ENCODE data around the gene TP73.

Gene TP73

GRCh38 chr1:3697810-3698209, 45.5 kb downstream of the TP73 start:
- Mint-ChIP-seq H3K27ac (ENCODE audit: low read depth) (no peak overlapping the region), H3K36me3 (ENCODE audit: insufficient read depth) (peaks cover 2% of the 10 kb centered on the region), H3K27me3 (peaks cover 43% of the 10 kb centered on the region), H3K4me3 (no peak overlapping the region), H3K9me3 (no peaks in the 10 kb centered on the region), H3K4me1 (peaks cover 12% of the 10 kb centered on the region)
- ATAC-seq (replicated peaks; ENCODE audit: extremely low read depth, poor library complexity, severe bottlenecking) (no peak), DNase-seq (ENCODE audit: low spot score in 2 of 2) (no peak)

GRCh38 chr1:3698660-3699408, 46.5 kb downstream of the TP73 start:
- Mint-ChIP-seq H3K4me3 (no peak overlapping the region), H3K27ac (ENCODE audit: low read depth) (no peak overlapping the region), H3K9me3 (no peaks in the 10 kb centered on the region), H3K4me1 (peaks cover 12% of the 10 kb centered on the region), H3K27me3 (peaks cover 43% of the 10 kb centered on the region), H3K36me3 (ENCODE audit: insufficient read depth) (peaks cover 2% of the 10 kb centered on the region)
- DNase-seq (ENCODE audit: low spot score in 2 of 2): no peak
- ATAC-seq (replicated peaks; ENCODE audit: extremely low read depth, poor library complexity, severe bottlenecking): no peak

GRCh38 chr1:3699596-3699995, 47.3 kb downstream of the TP73 start:
- Mint-ChIP-seq H3K27ac (ENCODE audit: low read depth) (no peak overlapping the region), H3K4me3 (no peak overlapping the region), H3K9me3 (no peaks in the 10 kb centered on the region), H3K36me3 (ENCODE audit: insufficient read depth) (peaks cover 2% of the 10 kb centered on the region), H3K4me1 (peaks cover 17% of the 10 kb centered on the region), H3K27me3 (peaks cover 43% of the 10 kb centered on the region)
- ATAC-seq (replicated peaks; ENCODE audit: extremely low read depth, poor library complexity, severe bottlenecking) (no peak), DNase-seq (ENCODE audit: low spot score in 2 of 2) (no peak)

DNA sequence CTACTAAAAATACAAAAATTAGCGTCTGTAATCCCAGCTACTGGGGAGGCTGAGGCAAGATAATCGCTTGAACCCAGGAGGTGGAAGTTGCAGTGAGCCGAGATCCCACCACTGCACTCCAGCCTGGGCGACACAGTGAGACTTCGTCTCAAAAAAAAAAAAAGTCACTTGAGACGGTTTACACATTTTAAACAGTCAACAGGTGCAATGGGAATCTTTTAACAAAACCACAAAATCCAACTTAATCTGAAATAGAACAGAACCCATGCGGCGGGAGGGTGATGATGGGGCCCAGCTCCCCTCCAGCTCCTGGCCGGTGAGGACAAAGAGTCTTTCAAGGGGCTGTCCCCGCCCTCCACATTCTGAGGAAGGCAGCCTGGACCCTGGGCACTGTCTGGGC, 48.3 kb downstream of the TP73 start:
- H3K9me3 Mint-ChIP-seq: no peaks in the 10 kb centered on the region
- H3K36me3 Mint-ChIP-seq (ENCODE audit: insufficient read depth): peaks cover 2% of the 10 kb centered on the region
- no peak overlapping the region for H3K27ac Mint-ChIP-seq (ENCODE audit: low read depth)
- ATAC-seq (replicated peaks; ENCODE audit: extremely low read depth, poor library complexity, severe bottlenecking) (no peak), DNase-seq (ENCODE audit: low spot score in 2 of 2) (no peak)
- peaks cover 43% of the 10 kb centered on the region for H3K27me3 Mint-ChIP-seq
- no peak overlapping the region for H3K4me3 Mint-ChIP-seq
- H3K4me1 Mint-ChIP-seq: peaks cover 15% of the 10 kb centered on the region

DNA sequence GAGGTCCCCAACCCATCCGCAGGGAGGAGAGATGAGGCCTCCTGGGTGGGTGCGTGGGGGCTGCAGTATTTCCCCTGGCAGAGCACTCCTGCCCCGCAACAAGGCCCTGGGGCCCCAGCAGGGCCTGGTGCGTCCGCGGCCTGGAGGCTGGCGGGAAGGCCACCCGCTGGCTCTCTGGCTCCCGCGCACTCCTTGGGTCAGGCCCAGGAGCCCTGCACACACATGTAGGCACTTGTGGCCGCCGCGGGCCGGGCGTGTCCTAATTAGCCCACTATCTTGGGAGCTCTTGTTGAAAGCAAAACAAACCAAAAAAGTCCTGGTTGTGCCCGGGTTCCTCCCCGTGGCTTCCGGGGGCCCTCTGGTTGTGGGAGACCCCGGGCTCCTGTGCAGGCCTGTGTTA, 50.2 kb downstream of the TP73 start:
- no peak for ATAC-seq (replicated peaks; ENCODE audit: extremely low read depth, poor library complexity, severe bottlenecking)
- no peak overlapping the region for H3K27ac Mint-ChIP-seq (ENCODE audit: low read depth)
- peaks cover 24% of the 10 kb centered on the region for H3K27me3 Mint-ChIP-seq
- DNase-seq (ENCODE audit: low spot score in 2 of 2): no peak
- H3K36me3 Mint-ChIP-seq (ENCODE audit: insufficient read depth): peaks cover 2% of the 10 kb centered on the region
- H3K4me1 Mint-ChIP-seq: peaks cover 5% of the 10 kb centered on the region
- no peaks in the 10 kb centered on the region for H3K9me3 Mint-ChIP-seq
- H3K4me3 Mint-ChIP-seq: no peak overlapping the region

GRCh38 chr1:3702990-3703728, 50.8 kb downstream of the TP73 start:
- Mint-ChIP-seq H3K27me3 (peaks cover 18% of the 10 kb centered on the region), H3K4me3 (no peak overlapping the region), H3K27ac (ENCODE audit: low read depth) (no peak overlapping the region), H3K9me3 (no peaks in the 10 kb centered on the region), H3K4me1 (peaks cover 5% of the 10 kb centered on the region), H3K36me3 (ENCODE audit: insufficient read depth) (peaks cover 2% of the 10 kb centered on the region)
- DNase-seq (ENCODE audit: low spot score in 2 of 2) (no peak), ATAC-seq (replicated peaks; ENCODE audit: extremely low read depth, poor library complexity, severe bottlenecking) (no peak)

DNA sequence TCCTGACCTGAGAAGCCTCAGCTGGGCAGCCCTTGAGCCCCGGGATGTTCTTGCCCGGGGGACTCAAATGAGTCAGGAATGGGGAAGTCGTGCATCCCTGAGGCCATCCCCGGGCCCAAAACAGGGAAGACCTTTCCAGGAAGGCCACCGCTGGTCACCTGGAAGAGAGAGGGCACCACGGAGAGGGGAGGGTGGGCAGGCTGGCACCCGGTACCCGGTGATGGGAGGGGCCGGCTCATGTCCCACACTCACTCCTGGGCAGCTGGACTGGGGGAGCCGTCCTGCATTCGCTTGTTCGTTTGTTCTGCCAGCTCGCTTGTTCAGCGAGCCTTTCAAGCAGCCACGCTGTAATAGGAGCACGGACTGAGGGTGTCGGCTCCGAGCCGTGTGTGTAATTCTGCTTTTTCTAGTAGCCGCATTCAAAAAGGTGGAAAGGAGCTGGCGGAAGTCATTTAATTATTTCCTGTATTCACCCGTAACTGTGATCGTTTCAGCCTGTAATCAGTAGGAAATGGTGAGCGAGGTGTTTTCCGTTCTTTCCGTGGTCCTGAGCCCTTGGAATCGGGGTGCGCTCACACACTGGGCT, 51.6 kb downstream of the TP73 start:
- Mint-ChIP-seq H3K4me1 (peaks cover 5% of the 10 kb centered on the region), H3K4me3 (peak overlapping the region; percentile 14), H3K9me3 (no peaks in the 10 kb centered on the region), H3K36me3 (ENCODE audit: insufficient read depth) (peaks cover 2% of the 10 kb centered on the region), H3K27ac (ENCODE audit: low read depth) (no peak overlapping the region), H3K27me3 (peaks cover 11% of the 10 kb centered on the region)
- DNase-seq (ENCODE audit: low spot score in 2 of 2) (no peak), ATAC-seq (replicated peaks; ENCODE audit: extremely low read depth, poor library complexity, severe bottlenecking) (no peak)

DNA sequence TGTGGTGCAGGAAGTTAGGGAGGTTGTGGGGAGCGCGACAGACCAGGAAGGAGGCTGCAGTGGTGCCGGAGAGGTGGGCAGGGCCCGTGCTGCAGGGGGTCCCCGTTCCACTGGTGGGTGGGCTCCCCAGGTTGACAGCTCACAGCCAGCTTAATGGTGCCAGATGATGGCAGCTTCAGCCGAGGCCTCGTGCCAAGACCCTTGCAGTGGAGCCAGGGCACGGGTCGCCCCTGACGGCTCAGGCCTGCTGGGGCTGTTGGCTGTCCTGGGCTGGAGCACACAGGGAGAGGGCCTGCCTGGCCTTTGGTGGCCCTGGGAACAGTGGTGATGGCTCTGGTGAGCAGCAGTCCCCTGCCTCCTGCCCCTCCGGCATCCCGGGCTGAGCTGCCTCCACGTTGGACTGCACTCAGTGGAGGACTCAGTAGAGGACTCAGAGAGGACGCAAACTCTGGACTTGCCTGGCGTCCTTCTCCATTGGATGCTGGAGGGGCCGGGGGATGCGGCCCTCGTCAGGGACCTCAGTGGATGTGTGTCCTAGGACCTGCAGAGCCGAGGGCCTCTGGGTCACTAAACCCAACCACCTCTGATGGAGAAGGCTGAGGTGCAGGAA, 53.1 kb downstream of the TP73 start:
- no peak for ATAC-seq (replicated peaks; ENCODE audit: extremely low read depth, poor library complexity, severe bottlenecking)
- no peak overlapping the region for H3K27ac Mint-ChIP-seq (ENCODE audit: low read depth)
- no peak overlapping the region for H3K4me3 Mint-ChIP-seq
- H3K9me3 Mint-ChIP-seq: no peaks in the 10 kb centered on the region
- no peak for DNase-seq (ENCODE audit: low spot score in 2 of 2)
- peaks cover 2% of the 10 kb centered on the region for H3K27me3 Mint-ChIP-seq
- peaks cover 5% of the 10 kb centered on the region for H3K4me1 Mint-ChIP-seq
- peaks cover 2% of the 10 kb centered on the region for H3K36me3 Mint-ChIP-seq (ENCODE audit: insufficient read depth)

- ATAC-seq (replicated peaks; ENCODE audit: extremely low read depth, poor library complexity, severe bottlenecking) (no peak), DNase-seq (ENCODE audit: low spot score in 2 of 2) (no peak)
- H3K4me1 Mint-ChIP-seq: peaks cover 5% of the 10 kb centered on the region
- H3K36me3 Mint-ChIP-seq (ENCODE audit: insufficient read depth): no peaks in the 10 kb centered on the region
- H3K9me3 Mint-ChIP-seq: no peaks in the 10 kb centered on the region
- H3K27ac Mint-ChIP-seq (ENCODE audit: low read depth): no peak overlapping the region
- no peak overlapping the region for H3K4me3 Mint-ChIP-seq
- peaks cover 15% of the 10 kb centered on the region for H3K27me3 Mint-ChIP-seq
Measured at GRCh38 chr1:3706651-3707297, 54.5 kb downstream of the TP73 start.

GRCh38 chr1:3707298-3707938, 55.1 kb downstream of the TP73 start:
- H3K27me3 Mint-ChIP-seq: peaks cover 22% of the 10 kb centered on the region
- no peak for ATAC-seq (replicated peaks; ENCODE audit: extremely low read depth, poor library complexity, severe bottlenecking)

GRCh38 chr1:3707939-3708328, 55.6 kb downstream of the TP73 start:
- Mint-ChIP-seq H3K9me3 (no peaks in the 10 kb centered on the region), H3K27me3 (peaks cover 23% of the 10 kb centered on the region), H3K4me1 (peaks cover 5% of the 10 kb centered on the region), H3K36me3 (ENCODE audit: insufficient read depth) (no peaks in the 10 kb centered on the region), H3K4me3 (no peak overlapping the region), H3K27ac (ENCODE audit: low read depth) (no peak overlapping the region)
- ATAC-seq (replicated peaks; ENCODE audit: extremely low read depth, poor library complexity, severe bottlenecking): no peak
- no peak for DNase-seq (ENCODE audit: low spot score in 2 of 2)

More at GRCh38 chr1:3707298-3707938, 55.1 kb downstream of the TP73 start:
- Mint-ChIP-seq H3K27ac (ENCODE audit: low read depth) (no peak overlapping the region), H3K36me3 (ENCODE audit: insufficient read depth) (no peaks in the 10 kb centered on the region), H3K9me3 (no peaks in the 10 kb centered on the region), H3K4me1 (peaks cover 5% of the 10 kb centered on the region), H3K4me3 (no peak overlapping the region)
- no peak for DNase-seq (ENCODE audit: low spot score in 2 of 2)

GRCh38 chr1:3708791-3709190, 56.5 kb downstream of the TP73 start:
- no peak overlapping the region for H3K27ac Mint-ChIP-seq (ENCODE audit: low read depth)
- H3K27me3 Mint-ChIP-seq: peaks cover 23% of the 10 kb centered on the region
- peaks cover 5% of the 10 kb centered on the region for H3K4me1 Mint-ChIP-seq
- H3K4me3 Mint-ChIP-seq: no peak overlapping the region
- H3K36me3 Mint-ChIP-seq (ENCODE audit: insufficient read depth): no peaks in the 10 kb centered on the region
- DNase-seq (ENCODE audit: low spot score in 2 of 2) (no peak), ATAC-seq (replicated peaks; ENCODE audit: extremely low read depth, poor library complexity, severe bottlenecking) (no peak)
- H3K9me3 Mint-ChIP-seq: no peaks in the 10 kb centered on the region

Data from central memory CD8-positive, alpha-beta T cell (primary cell).